Renal cortex interstitium (tissue), 11 donors: ENCODE data around the gene SESN1. TPM values are rescaled to one million over a fixed set of nuclear protein-coding genes. Genes with fewer than 3 reads are reported as not detected.

ENCODE experiments used
- DNase-seq, 11 donors: peaks; one replicate each; pipeline ENCODE4 v3.0.0-alpha.2; 2013; ENCODE audit warnings: low read depth in 9 of 11, low spot score in 4 of 11; ENCODE audit errors: extremely low read depth in 1 of 11
- polyA plus RNA-seq, 3 donors: library from polyadenylated mRNA; unstranded; fragments of 120-200 nt; gene quantifications; one replicate each; pipeline ENCODE4 v1.2.1, GENCODE V29; 2013; ENCODE audit not compliant: insufficient read length in 3 of 3

The SESN1 gene
- polyA plus RNA-seq, 3 donors = 23.5 to 27.2 (median 26.2) TPM

GRCh38 chr6:108955329-108955949 lies 139.2 kb downstream of the SESN1 start:
- no peak for DNase-seq

DNA sequence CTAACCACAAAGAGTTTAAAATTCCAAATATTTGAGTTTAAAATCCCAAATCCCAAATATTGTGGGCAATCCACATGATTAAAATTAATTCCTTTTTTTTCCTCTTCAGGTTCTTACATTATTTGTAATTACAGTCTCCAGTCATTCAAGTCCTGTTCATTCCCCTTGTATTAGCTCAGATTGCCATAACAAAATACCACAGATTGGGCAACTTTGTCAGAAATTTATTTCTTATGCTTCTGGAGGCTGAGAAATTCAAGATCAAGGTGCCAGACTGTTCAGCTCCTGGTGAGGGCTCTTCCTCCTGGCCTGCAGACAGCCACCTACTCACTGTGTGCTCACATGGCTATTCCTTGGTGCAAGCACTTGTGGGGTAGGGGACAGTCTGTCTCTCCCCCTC lies 141.0 kb downstream of the SESN1 start:
- no peak for DNase-seq

DNA sequence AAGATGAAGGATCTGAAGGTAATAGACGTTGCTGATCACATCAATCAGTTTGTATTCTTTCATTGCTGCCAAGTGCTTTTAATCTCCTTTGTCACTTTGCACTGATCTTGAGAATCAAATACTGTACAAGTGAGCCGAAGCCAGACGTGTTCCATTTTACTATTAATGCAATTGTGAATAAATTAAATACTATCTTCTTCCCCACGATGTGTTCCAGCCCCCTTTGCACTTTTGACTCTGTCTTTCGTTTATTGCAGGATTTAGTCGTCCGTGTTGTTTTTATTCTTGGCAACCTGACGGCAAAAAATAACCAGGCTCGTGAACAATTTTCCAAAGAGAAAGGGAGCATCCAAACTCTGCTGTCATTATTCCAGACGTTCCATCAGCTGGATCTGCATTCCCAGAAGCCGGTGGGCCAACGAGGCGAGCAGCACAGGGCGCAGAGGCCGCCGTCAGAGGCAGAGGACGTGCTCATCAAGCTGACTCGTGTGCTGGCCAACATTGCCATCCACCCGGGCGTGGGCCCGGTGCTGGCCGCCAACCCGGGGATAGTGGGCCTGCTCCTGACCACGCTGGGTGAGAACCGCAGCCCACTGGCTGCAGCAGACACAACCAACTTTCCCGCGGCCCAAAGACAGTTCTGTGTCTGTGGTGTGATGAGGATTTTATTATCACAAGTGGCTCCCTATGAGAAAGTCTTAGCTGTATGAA lies 141.7 kb downstream of the SESN1 start:
- no peak for DNase-seq

DNA sequence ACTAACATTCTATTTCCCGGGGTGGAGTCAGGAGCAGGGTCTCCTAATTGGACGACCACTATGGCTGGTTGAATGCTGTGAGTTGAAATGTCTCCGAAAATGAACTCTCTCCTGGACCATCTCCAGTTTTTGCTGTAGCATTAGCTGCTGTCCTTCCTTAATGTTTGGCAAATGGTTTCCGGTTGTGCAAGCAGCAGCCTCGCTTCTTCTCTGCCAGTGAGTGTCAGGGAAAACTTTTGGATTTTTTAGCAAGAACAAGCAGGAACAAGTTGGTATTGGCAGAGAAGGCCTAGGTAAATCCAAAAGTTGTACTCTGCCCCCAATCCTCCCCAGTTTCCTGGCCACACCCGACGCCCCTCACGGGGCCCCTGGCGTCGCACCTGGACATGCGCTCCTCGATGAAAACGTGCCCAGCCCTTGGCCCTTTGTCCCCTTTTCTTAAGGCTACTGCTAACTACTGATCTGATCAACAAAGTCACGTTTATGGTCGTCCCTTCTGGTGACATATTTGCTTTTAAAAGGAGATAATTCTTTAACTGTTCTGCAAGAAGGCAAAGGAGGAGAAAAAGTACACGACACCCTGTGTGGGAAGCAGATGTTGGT lies 143.2 kb downstream of the SESN1 start:
- no peak for DNase-seq

GRCh38 chr6:108948181-108948661 lies 146.4 kb downstream of the SESN1 start:
- DNase-seq = peak in 2 of 11 donors; percentile 50 to 52

DNA sequence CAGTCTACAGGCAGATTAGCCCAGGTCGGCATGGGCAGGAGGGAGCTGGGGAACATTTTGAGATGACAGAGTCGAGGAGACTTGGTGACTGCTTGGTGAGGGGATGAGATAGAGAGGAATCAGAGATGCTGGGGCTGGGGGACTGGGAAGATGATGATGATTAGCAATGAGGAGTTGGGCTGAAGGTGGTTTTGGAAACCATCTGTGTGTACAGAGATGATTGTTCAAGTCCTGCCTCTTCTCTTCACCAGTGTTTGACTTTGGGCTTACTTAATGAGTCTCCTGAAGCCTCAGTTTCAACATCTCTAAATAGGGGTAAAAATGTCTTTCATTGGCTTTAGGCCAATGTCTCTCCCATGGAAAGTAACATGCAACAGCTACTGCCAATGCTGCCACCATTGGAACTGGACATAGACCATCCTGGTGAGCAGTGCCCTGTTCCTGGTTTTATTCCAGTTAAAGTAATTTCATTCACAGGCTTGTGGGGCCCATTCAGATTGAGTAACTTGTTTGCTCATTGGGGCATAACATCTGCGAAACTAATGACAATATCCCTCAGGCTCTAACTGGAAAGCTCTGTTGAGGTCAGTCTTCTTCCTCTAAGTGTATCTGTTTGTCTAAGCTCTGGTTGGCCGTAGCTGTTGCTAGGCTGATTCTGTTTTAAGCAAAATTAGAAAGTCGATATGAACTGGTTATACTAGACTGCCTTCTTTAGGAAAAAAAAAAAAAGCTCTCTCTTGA lies 147.4 kb downstream of the SESN1 start:
- DNase-seq = peak in 3 of 11 donors; percentile 45 to 51 (median 49)

GRCh38 chr6:108946695-108947094 lies 148.0 kb downstream of the SESN1 start:
- DNase-seq = peak in 2 of 11 donors; percentile 39 to 46

DNA sequence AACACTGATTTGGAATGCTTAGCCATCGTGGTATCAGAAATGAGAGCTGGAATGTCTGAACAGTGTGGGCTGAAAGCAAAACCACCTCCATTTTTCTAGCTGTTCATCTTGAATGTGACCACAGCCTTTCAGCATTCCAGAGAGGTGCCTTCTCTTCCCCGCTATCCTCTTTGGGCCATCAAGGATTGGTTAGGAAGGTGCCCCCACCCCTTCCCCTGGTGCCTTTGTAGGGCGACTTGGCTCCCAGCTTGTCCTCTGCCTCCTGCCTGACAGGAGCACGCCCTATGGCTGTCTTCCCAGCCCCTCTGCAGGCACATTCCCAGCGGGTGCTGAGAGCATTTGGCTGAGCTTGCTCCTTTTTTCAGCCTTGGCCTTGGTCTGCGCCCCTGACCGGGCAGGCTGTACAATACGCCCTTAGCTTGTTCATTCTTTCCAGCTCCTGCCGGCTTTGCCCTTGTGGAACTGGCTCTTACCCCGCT lies 148.9 kb downstream of the SESN1 start:
- DNase-seq = no peak

GRCh38 chr6:108944707-108945680 lies 149.7 kb downstream of the SESN1 start:
- no peak for DNase-seq

GRCh38 chr6:108944071-108944470 lies 150.6 kb downstream of the SESN1 start:
- no peak for DNase-seq

DNA sequence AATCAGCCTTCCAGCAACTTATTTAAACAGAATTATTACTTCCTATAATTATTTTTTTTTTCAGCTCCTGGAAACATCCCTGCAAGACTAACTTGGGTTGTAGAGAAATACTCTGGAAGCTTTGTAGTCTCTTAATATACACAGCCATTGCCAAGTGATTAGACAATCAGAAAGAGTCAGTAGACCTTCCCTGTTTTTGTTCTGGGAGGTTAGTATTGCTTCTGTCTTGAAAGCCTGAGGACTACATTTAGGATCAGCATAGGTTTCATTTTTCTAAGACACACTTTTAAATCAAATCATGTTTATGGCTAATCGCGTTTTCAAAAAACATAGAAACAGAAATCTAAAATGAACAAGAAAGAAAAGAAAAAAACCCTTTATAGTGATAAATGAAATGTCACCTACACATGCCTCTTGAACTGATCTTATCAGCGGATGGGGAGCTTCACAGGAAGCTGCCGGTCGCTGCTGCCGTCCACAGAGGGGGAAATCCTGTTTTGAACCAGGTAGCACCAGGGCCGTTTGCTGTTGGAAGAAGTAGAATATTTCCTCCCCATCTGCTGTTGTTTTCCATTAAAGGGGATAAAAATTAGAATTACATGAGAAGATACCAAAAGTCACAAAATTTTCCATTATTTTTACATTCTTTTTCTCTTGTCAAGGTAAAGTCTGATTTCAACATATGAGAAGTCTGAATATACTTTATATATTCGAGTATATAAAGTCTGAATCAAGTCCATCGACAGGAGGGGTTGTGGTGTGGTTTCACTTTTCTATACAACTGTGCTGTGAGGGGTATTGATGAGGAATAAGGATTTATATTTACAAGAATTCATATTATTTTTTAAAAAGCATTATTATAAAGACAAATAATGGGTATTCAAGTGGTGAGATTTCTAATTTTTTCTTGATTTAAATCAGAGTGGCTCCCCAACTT lies 151.8 kb downstream of the SESN1 start:
- no peak for DNase-seq

- DNase-seq = no peak
These were observed 152.8 kb downstream of the SESN1 start for GRCh38 chr6:108941859-108942258.

DNA sequence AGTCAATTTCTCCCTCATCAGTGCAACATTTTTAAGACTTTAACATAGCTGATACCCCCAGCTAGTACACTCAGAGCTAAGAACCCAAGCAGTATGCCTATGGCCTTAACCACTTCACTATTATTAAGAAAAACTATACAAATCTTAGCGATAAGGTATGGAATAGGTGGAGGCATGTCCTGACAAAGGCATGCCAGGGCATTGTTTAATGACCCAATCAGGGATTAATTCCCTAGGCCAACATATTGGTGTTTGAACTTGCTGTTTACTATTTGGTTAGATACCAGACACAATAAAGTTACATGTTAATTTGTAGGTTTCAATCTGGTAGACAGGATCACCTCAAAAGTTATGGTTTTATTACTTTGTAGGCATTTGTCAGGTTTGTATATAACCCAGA lies 153.4 kb downstream of the SESN1 start:
- no peak for DNase-seq

DNA sequence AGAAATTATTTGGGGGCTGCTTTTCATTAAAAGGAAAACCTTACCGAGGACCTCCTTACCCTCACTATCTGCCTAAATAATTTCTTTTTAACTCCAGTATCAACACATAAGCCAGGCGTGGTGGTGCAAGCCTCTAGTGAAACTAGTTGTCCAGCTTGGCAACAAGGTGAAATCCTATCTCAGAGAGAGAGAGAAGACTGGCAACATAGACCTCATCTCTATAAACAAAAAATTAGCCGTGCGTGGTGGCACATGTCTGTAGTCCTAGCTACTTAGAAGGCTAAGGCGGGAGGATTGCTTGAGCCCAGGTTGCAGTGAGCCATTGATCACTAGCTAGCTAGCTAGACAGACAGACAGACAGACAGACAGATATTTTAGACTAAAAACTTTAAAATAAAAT lies 153.9 kb downstream of the SESN1 start:
- DNase-seq = no peak

DNA sequence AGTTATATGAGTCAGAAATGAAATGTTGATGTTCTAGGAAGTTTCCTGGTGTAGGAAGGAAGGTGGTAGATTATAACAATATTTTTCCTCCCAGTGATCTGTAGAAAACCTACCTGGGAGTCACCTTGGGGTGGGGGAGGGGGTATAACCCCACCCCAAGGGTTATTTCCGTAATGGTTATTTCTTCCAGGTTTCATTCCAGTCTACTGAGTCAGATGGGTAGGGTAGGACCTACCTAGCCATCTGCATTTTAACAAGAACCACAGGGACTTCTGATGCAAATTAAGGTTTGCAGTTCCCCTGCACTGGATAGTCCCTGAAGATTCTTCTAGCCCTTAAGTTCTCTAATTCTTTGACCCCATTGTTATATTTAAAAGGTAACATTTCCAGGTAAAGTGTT lies 157.5 kb downstream of the SESN1 start:
- DNase-seq = no peak
